CD8-positive, alpha-beta memory T cell (primary cell): ENCODE measurements around the gene PTCH1. TPM values are rescaled to one million over a fixed set of nuclear protein-coding genes. Genes with fewer than 3 reads are reported as not detected.

Experiments used
- CTCF ChIA-PET: fragments of 350-600 bp; sonication (Branson Sonifier 250); formaldehyde crosslinking; loops from one replicate; lab custom pipeline; 2021; ENCODE audit warnings: antibody characterized with exemption; lab: Charles Lee
- POLR2A ChIA-PET: fragments of 350-600 bp; sonication (Branson Sonifier 250); formaldehyde crosslinking; loops from one replicate; lab custom pipeline; 2021; ENCODE audit warnings: antibody characterized with exemption; lab: Charles Lee
- DNase-seq, 5 donors: peaks; one replicate each; pipeline versions ENCODE4 v3.0.0 to v3.0.0-alpha.2; 2020 to 2022; ENCODE audit warnings: mixed read lengths in 1 of 5
- H3K27ac ChIP-seq: one replicate; pipeline ENCODE4 v1.7.0; 2013; ENCODE audit warnings: low read depth, mild to moderate bottlenecking, low read length, moderate library complexity
- H3K27me3 ChIP-seq: 2 replicates; pipeline ENCODE4 v1.7.0; 2013; ENCODE audit warnings: low read length, mild to moderate bottlenecking; ENCODE audit not compliant: insufficient read depth, poor library complexity, severe bottlenecking
- H3K36me3 ChIP-seq: 2 replicates; pipeline ENCODE4 v1.7.0; 2013; ENCODE audit warnings: mild to moderate bottlenecking, low read length, moderate library complexity; ENCODE audit not compliant: insufficient read depth
- H3K4me1 ChIP-seq: 2 replicates; pipeline ENCODE4 v1.7.0; 2013; ENCODE audit warnings: mild to moderate bottlenecking, low read length, moderate library complexity; ENCODE audit not compliant: insufficient read depth
- H3K4me3 ChIP-seq: 2 replicates; pipeline ENCODE4 v1.7.0; 2013; ENCODE audit warnings: mild to moderate bottlenecking, low read length
- H3K9me3 ChIP-seq: 2 replicates; pipeline ENCODE4 v1.7.0; 2013; ENCODE audit warnings: mild to moderate bottlenecking, low read length
- H3K27ac Mint-ChIP-seq, 8 donors: one replicate each; pipeline ENCODE4 v1.8.0; 2020 to 2021; ENCODE audit warnings: mixed read lengths in 8 of 8, mild to moderate bottlenecking in 6 of 8, inconsistent platforms in 3 of 8, moderate library complexity in 3 of 8
- H3K27me3 Mint-ChIP-seq, 2 donors: one replicate each; pipeline ENCODE4 v1.8.0; 2020 to 2021; ENCODE audit warnings: mixed read lengths in 2 of 2, mild to moderate bottlenecking in 1 of 2, moderate library complexity in 1 of 2
- H3K36me3 Mint-ChIP-seq, 3 donors: one replicate each; pipeline ENCODE4 v1.8.0; 2020 to 2021; ENCODE audit warnings: mixed read lengths in 3 of 3, inconsistent platforms in 1 of 3, mild to moderate bottlenecking in 1 of 3
- H3K4me1 Mint-ChIP-seq, 3 donors: one replicate each; pipeline ENCODE4 v1.8.0; 2020 to 2021; ENCODE audit warnings: mixed read lengths in 3 of 3, inconsistent platforms in 1 of 3, mild to moderate bottlenecking in 1 of 3
- H3K4me3 Mint-ChIP-seq, 7 donors: one replicate each; pipeline ENCODE4 v1.8.0; 2020 to 2021; ENCODE audit warnings: mixed read lengths in 7 of 7, mild to moderate bottlenecking in 6 of 7, moderate library complexity in 4 of 7, inconsistent platforms in 2 of 7
- H3K9me3 Mint-ChIP-seq, 5 donors: one replicate each; pipeline ENCODE4 v1.8.0; 2020 to 2022; ENCODE audit warnings: mixed read lengths in 5 of 5, mild to moderate bottlenecking in 3 of 5, moderate library complexity in 2 of 5, inconsistent platforms in 1 of 5
- polyA plus RNA-seq: library from polyadenylated mRNA; unstranded; fragments of 300-500 nt; fragmentation: Illumina TruSeq; gene quantifications from one replicate; pipeline ENCODE4 v1.2.3, GENCODE V29; 2021
- total RNA-seq, 2 experiments: library from RNA; stranded (reverse); gene quantifications; one replicate each; pipeline ENCODE4 v1.2.3, GENCODE V29; 2021

Gene PTCH1
- total and polyA plus RNA-seq, 3 experiments from 2014 or later: 7.1 to 23.3 (median 7.9) TPM

DNA sequence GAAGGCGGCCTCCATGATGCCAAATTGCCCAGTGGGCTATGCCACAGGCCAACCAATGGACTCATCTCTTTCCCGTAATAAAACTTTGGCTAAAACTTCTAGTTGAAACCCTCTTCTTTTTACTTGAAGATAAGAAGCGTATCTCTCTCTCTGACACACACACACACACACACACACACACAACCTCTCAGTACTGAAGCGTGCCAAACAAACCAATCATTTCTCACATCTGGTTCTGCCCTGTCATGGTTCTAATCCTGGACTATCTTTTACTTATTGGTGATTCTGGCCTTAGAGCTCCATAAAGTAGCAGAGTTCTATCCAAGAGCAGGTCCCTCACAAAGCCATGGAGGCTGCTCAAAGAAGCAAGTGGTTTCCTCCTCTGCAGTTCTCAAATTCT, 64.6 kb downstream of the PTCH1 start:
- DNase-seq: no peak
- ChIA-PET POLR2A (no interaction called here), CTCF (no interaction called here)
- Histone ChIP-seq H3K9me3 (no peaks in the 10 kb centered on the region), H3K27me3 (no peaks in the 10 kb centered on the region), H3K27ac (no peak overlapping the region), H3K4me1 (no peaks in the 10 kb centered on the region), H3K4me3 (no peak overlapping the region), H3K36me3 (peaks cover 23% of the 10 kb centered on the region)
- Mint-ChIP-seq H3K27me3 (no peaks in the 10 kb centered on the region), H3K27ac (no peak overlapping the region), H3K4me1 (peaks cover 0 to 5% (median 0%) of the 10 kb centered on the region in 3 donors), H3K36me3 (peaks cover 0 to 95% (median 17%) of the 10 kb centered on the region in 3 donors), H3K9me3 (no peaks in the 10 kb centered on the region), H3K4me3 (no peak overlapping the region)

DNA sequence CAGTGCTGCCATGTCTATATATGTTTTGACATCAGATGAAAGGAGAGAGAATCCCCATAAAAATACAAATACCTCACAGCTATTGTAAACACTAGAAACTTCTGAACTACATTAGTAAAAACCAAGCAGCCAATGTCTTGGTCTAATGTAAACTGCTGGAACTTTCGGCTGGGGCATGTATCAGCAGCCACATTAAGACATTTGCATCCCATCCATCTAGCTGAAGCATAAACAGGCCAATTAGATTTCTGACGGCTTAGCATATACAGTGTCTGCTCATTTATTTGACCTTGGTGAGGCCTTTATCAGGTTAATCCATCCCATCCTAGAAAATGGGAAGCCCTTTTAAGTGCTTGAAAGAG, 65.7 kb downstream of the PTCH1 start:
- H3K36me3 Mint-ChIP-seq: peaks cover 0 to 95% (median 16%) of the 10 kb centered on the region in 3 donors
- ChIA-PET CTCF (no interaction called here), POLR2A (no interaction called here)

DNA sequence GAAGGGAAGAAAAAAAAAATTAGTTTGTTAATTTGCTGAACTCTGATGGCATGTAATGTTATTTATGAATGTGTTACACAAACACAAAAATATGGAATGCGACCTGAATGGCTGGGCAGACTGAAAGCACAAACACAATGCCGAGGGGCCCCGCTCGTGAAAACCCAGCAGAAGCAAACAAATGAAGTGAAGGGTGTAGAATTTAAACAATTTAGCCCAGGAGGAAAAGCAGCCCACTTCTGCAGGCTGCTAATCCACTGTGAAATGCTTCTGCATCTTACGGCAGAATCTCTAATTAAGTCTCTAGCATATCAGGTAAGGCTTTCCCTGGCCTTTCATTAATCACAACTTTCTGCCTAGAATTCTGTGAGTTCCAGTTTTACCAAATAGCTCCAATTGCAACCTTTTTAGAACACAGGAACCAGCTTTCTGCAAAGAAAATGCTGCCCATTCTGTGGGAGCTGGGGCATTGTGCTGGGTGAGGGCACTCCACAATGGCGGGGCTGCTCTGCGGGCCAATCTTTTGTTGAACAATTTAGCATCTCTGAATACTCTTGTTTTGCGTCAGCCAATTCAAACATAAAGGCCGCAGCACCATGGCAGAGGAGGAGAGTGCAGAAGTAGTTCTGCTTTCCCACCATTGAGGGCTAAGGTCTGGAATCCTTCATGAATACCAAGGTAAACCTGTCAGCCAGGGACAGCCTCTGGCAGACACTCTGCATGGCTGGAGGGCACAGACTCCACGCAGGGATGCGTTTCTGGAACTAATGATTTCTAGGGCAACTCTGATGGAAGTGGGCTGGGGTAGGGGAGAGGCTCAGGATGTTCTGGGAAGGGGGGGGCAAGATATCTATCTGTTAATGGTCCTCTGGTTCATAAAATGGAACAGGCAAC, 66.4 kb downstream of the PTCH1 start:
- peaks cover 30% of the 10 kb centered on the region for H3K36me3 ChIP-seq
- H3K27ac Mint-ChIP-seq: peak overlapping the region in 1 of 8 donors; percentile 36
- POLR2A ChIA-PET: no interaction called here

More for the DNA sequence above, 65.7 kb downstream of the PTCH1 start:
- no peak overlapping the region for H3K4me3 Mint-ChIP-seq
- H3K36me3 ChIP-seq: peaks cover 30% of the 10 kb centered on the region
- H3K27me3 Mint-ChIP-seq: no peaks in the 10 kb centered on the region
- no peak overlapping the region for H3K4me3 ChIP-seq
- H3K9me3 ChIP-seq: no peaks in the 10 kb centered on the region
- no peaks in the 10 kb centered on the region for H3K9me3 Mint-ChIP-seq
- no peak for DNase-seq
- H3K27me3 ChIP-seq: no peaks in the 10 kb centered on the region
- H3K4me1 ChIP-seq: no peaks in the 10 kb centered on the region
- peaks cover 0 to 5% (median 0%) of the 10 kb centered on the region in 3 donors for H3K4me1 Mint-ChIP-seq
- H3K27ac Mint-ChIP-seq: no peak overlapping the region
- no peak overlapping the region for H3K27ac ChIP-seq

DNA sequence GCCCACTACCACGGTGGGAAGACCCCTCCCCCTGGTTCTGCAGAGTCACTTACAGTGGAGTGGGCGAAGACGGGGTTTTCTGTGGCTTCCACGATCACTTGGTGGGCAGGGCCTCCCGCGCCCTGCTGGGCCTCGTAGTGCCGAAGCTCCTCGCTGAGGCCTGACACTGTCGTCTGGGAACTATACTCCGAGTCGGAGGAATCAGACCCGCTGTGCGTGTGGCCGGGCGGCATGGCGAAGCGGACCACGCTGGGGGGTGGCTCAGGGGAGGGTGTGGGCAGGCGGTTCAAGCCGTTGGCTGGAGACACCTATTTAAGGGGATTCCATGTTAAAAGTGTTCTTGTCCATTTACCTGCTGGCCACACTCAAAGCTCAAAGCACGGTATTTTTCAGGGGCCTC, 67.8 kb downstream of the PTCH1 start:
- CTCF ChIA-PET: no interaction called here
- H3K9me3 ChIP-seq: no peaks in the 10 kb centered on the region
- H3K4me1 ChIP-seq: no peaks in the 10 kb centered on the region
- no peak overlapping the region for H3K27ac ChIP-seq
- no peak overlapping the region for H3K4me3 ChIP-seq
- no peak for DNase-seq
- Mint-ChIP-seq H3K9me3 (no peaks in the 10 kb centered on the region), H3K4me1 (peaks cover 0 to 8% (median 0%) of the 10 kb centered on the region in 3 donors), H3K4me3 (no peak overlapping the region), H3K27me3 (no peaks in the 10 kb centered on the region), H3K27ac (peak overlapping the region in 1 of 8 donors; percentile 80), H3K36me3 (peaks cover 5 to 87% (median 16%) of the 10 kb centered on the region in 3 donors)
- H3K36me3 ChIP-seq: peaks cover 34% of the 10 kb centered on the region
- H3K27me3 ChIP-seq: no peaks in the 10 kb centered on the region
- POLR2A ChIA-PET: no interaction called here

More for the DNA sequence above, 66.4 kb downstream of the PTCH1 start:
- Histone ChIP-seq H3K4me3 (no peak overlapping the region), H3K27ac (no peak overlapping the region), H3K9me3 (no peaks in the 10 kb centered on the region), H3K4me1 (no peaks in the 10 kb centered on the region), H3K27me3 (no peaks in the 10 kb centered on the region)
- H3K27me3 Mint-ChIP-seq: no peaks in the 10 kb centered on the region
- CTCF ChIA-PET: no interaction called here
- H3K4me1 Mint-ChIP-seq: peaks cover 0 to 8% (median 0%) of the 10 kb centered on the region in 3 donors
- DNase-seq: no peak
- H3K36me3 Mint-ChIP-seq: peaks cover 3 to 92% (median 16%) of the 10 kb centered on the region in 3 donors
- H3K4me3 Mint-ChIP-seq: no peak overlapping the region
- no peaks in the 10 kb centered on the region for H3K9me3 Mint-ChIP-seq

DNA sequence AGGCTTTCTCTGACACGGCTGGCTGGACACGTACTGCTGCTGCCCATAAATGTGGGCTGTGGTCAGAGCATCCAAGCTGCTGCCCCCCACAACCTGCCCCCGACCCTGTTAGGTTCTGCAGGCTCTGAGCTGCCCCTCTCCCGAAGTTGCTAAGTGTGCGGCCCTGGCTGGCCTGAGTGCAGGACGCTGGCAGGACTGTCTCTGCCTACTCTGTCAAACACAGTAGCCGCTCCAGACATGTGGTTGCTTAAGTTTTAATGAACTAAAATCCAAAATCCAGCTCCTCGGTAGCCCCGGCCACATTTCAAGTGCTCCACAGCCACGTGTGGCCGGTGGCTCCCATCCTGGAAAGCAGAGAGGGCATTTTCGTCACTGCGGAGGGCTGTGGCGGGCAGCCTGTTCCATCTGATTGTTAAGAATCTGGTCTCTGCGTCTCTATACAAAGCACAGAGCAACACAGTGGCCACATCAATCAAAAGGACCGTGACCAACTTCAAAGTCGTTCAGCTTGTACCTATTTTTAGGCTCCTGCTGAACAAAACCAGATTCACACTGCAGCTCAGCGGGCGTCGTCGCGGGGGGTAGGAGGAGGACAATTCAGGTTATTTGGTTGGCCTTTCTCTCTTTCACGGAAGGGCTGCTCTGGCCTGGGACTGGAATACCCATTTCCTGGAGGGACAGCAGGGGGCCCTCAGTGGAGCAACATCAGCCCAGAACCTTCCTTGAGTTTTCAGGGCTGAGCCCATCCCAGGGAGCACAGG, 68.9 kb downstream of the PTCH1 start:
- Histone ChIP-seq H3K4me3 (no peak overlapping the region), H3K9me3 (no peaks in the 10 kb centered on the region), H3K36me3 (peaks cover 27% of the 10 kb centered on the region), H3K27me3 (no peaks in the 10 kb centered on the region), H3K4me1 (no peaks in the 10 kb centered on the region), H3K27ac (no peak overlapping the region)
- Mint-ChIP-seq H3K36me3 (peaks cover 5 to 77% (median 12%) of the 10 kb centered on the region in 3 donors), H3K27ac (peak overlapping the region in 4 of 8 donors; percentile 23 to 68 (median 44)), H3K27me3 (no peaks in the 10 kb centered on the region), H3K4me3 (no peak overlapping the region), H3K9me3 (no peaks in the 10 kb centered on the region), H3K4me1 (peaks cover 0 to 8% (median 0%) of the 10 kb centered on the region in 3 donors)
- CTCF ChIA-PET: no interaction called here
- DNase-seq: peak in 1 of 5 donors; percentile 11
- POLR2A ChIA-PET: interaction anchor here (0.7 kb wide), 1 partner anchor 10 kb away, joined by 8 read pairs; no protein-coding TSS in a partner anchor

DNA sequence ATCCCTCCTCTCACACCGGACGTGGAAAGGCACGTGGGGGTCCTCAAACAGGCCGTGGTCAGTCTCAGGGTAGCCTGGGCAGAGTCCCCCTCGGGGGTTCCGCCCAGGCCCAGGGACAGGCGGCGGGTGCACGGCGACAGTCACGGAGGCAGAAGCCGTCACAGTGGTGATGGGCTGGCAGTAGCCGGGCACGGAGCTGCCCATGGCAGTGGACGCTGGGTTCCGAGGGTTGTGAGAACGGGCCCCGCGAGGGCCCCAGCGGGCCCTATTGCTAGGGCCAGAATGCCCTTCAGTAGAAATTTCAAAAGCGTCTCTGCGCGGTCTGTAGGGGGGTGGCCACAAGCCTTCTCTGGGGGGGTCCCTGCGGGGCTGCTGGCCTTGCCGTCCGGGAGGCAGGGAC, 69.8 kb downstream of the PTCH1 start:
- ChIA-PET POLR2A (no interaction called here), CTCF (no interaction called here)

DNA sequence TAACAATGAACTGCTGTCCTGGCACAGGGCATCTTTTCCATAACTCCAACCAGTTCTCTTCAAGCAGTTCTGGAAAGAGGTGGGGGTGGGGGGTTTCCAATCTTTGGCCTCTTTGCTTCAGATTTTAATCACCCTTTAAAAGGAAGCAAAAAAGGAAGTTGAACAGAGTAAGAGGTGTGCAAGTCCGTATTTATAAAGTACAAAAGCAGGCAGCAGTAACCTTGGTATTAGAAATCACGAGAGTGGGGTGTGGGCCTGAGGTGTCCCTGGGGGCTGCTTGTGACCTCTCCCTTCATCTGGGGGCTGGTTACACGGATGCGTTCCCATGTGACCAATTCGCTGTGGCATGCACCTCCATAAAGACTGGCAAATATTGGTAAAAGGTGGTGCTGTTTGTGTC, 70.5 kb downstream of the PTCH1 start:
- no peaks in the 10 kb centered on the region for H3K27me3 ChIP-seq
- H3K27me3 Mint-ChIP-seq: no peaks in the 10 kb centered on the region
- no peak for DNase-seq
- peaks cover 0 to 8% (median 0%) of the 10 kb centered on the region in 3 donors for H3K4me1 Mint-ChIP-seq
- ChIA-PET POLR2A (no interaction called here), CTCF (no interaction called here)
- H3K27ac ChIP-seq: no peak overlapping the region
- peaks cover 27% of the 10 kb centered on the region for H3K36me3 ChIP-seq
- no peaks in the 10 kb centered on the region for H3K9me3 ChIP-seq
- no peaks in the 10 kb centered on the region for H3K4me1 ChIP-seq
- no peaks in the 10 kb centered on the region for H3K9me3 Mint-ChIP-seq
- no peak overlapping the region for H3K4me3 ChIP-seq
- H3K36me3 Mint-ChIP-seq: peaks cover 5 to 62% (median 7%) of the 10 kb centered on the region in 3 donors
- no peak overlapping the region for H3K4me3 Mint-ChIP-seq
- peak overlapping the region in 1 of 8 donors; percentile 21 for H3K27ac Mint-ChIP-seq

More for the DNA sequence above, 69.8 kb downstream of the PTCH1 start:
- Mint-ChIP-seq H3K27ac (no peak overlapping the region), H3K9me3 (no peaks in the 10 kb centered on the region), H3K27me3 (no peaks in the 10 kb centered on the region), H3K4me1 (peaks cover 0 to 8% (median 0%) of the 10 kb centered on the region in 3 donors), H3K4me3 (no peak overlapping the region), H3K36me3 (peaks cover 5 to 68% (median 8%) of the 10 kb centered on the region in 3 donors)
- H3K9me3 ChIP-seq: no peaks in the 10 kb centered on the region
- no peak overlapping the region for H3K4me3 ChIP-seq
- no peak overlapping the region for H3K27ac ChIP-seq
- no peak for DNase-seq
- peaks cover 27% of the 10 kb centered on the region for H3K36me3 ChIP-seq
- no peaks in the 10 kb centered on the region for H3K4me1 ChIP-seq
- H3K27me3 ChIP-seq: no peaks in the 10 kb centered on the region

DNA sequence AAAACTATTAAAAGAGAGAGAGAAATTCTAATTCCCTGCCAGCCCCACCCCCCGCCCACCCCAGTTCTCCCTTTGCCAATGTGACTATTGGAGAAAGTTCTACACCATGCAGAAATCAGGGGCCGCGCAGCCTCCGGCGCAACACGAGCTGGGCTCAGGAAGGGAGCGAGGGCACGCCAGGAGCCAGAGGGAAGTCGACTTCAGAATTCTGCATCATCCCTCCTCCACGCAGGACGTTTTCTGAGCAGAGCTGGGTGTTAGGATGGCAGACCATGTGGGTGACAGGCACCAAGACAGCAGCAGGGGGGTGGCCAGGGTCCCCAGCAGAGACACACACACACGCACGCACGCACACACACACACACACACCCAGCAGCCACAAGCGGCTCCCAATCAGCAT, 72.6 kb downstream of the PTCH1 start:
- H3K4me3 Mint-ChIP-seq: no peak overlapping the region
- CTCF ChIA-PET: no interaction called here

More for the DNA sequence above, 72.6 kb downstream of the PTCH1 start:
- Mint-ChIP-seq H3K36me3 (peaks cover 5 to 41% (median 7%) of the 10 kb centered on the region in 3 donors), H3K27me3 (peaks cover 2 to 3% of the 10 kb centered on the region in 2 donors), H3K27ac (peak overlapping the region in 2 of 8 donors; percentile 37 to 75), H3K9me3 (no peaks in the 10 kb centered on the region), H3K4me1 (peaks cover 0 to 8% (median 0%) of the 10 kb centered on the region in 3 donors)
- POLR2A ChIA-PET: no interaction called here
- no peaks in the 10 kb centered on the region for H3K27me3 ChIP-seq
- no peak overlapping the region for H3K27ac ChIP-seq
- no peaks in the 10 kb centered on the region for H3K9me3 ChIP-seq
- no peak for DNase-seq
- H3K36me3 ChIP-seq: peaks cover 19% of the 10 kb centered on the region
- H3K4me1 ChIP-seq: no peaks in the 10 kb centered on the region
- H3K4me3 ChIP-seq: no peak overlapping the region
